Parathyroid adenoma (tissue), 2 donors: ENCODE results near the gene DAZAP1.
A peak's percentile ranks its signal among the peaks of the same experiment; 100 is the strongest.

Source experiments
- H2AFZ ChIP-seq: fragments of 300-600 bp; sonication (generic); one replicate; pipeline ENCODE4 v1.7.0; 2017; ENCODE audit warnings: antibody characterized with exemption, mild to moderate bottlenecking
- H3K27ac ChIP-seq: fragments of 300-600 bp; sonication (generic); one replicate; pipeline ENCODE4 v1.7.0; 2017
- H3K27me3 ChIP-seq: fragments of 300-600 bp; sonication (generic); one replicate; pipeline ENCODE4 v1.7.0; 2017; ENCODE audit warnings: low read length; ENCODE audit not compliant: control insufficient read depth, insufficient read depth
- H3K36me3 ChIP-seq: fragments of 300-600 bp; sonication (generic); one replicate; pipeline ENCODE4 v1.7.0; 2017; ENCODE audit warnings: low read length; ENCODE audit not compliant: control insufficient read depth, insufficient read depth
- H3K4me1 ChIP-seq: fragments of 300-600 bp; sonication (generic); one replicate; pipeline ENCODE4 v1.7.0; 2017; ENCODE audit warnings: control low read depth
- H3K4me2 ChIP-seq: fragments of 300-600 bp; sonication (generic); one replicate; pipeline ENCODE4 v1.7.0; 2017; ENCODE audit warnings: low read length
- H3K4me3 ChIP-seq: fragments of 300-600 bp; sonication (generic); one replicate; pipeline ENCODE4 v1.7.0; 2017; ENCODE audit warnings: low read depth, low read length
- H3K79me2 ChIP-seq: fragments of 300-600 bp; sonication (generic); one replicate; pipeline ENCODE4 v1.7.0; 2017; ENCODE audit warnings: control low read depth
- H3K9ac ChIP-seq: fragments of 300-600 bp; sonication (generic); one replicate; pipeline ENCODE4 v1.7.0; 2017; ENCODE audit warnings: mild to moderate bottlenecking
- H3K9me3 ChIP-seq: fragments of 300-600 bp; sonication (generic); one replicate; pipeline ENCODE4 v1.7.0; 2017; ENCODE audit warnings: low read length; ENCODE audit not compliant: control insufficient read depth
- TF ChIP-seq, protein P1 (sequence below): fragments of 300-600 bp; sonication (generic); IDR thresholded peaks from one replicate; pipeline ENCODE4 v1.7.0; 2017; ENCODE audit warnings: antibody characterized with exemption, mild to moderate bottlenecking
- donor health status: primary hyperparathyroidism.

Gene DAZAP1

DNA sequence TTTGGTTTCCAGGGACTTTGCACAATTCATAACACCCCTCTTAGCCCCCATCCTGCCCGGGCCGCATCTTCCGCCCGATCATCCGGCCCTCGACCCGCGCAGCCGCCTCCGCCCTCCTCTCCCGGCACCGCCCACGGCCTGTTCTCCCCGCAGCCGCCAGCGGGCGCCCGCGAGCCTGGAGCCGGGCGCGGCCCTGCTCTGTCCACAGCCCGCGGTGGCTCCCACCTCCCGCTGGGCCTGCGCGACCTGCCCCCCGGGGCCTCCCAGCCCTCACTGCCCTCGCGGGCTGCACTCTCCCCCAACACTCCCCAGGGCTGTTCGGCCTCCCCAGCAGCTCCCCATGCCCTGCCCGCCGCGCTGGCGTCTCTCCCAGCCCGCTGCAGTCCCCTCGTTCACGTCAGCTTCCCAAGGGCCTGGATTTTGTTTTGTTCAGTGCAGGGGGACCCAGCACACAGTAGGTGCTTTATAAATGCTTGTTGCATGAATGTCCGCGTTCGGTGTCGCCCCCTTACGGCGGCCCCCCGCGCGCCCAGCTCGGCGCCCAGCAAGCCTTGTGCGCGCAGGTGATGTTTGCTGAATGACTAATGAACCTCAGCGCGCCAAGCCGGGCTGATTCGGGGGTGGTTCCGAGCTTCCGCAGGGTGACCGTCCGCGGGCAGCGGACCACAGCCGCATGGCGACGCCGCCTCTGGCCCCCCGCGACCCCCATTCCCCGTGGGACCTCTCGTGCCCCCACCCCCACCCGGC lies 38.0 kb downstream of the DAZAP1 start:
- no peak overlapping the region for H3K27ac ChIP-seq
- H2AFZ ChIP-seq: peak overlapping the region; percentile 79
- TF ChIP-seq, protein P1, sequence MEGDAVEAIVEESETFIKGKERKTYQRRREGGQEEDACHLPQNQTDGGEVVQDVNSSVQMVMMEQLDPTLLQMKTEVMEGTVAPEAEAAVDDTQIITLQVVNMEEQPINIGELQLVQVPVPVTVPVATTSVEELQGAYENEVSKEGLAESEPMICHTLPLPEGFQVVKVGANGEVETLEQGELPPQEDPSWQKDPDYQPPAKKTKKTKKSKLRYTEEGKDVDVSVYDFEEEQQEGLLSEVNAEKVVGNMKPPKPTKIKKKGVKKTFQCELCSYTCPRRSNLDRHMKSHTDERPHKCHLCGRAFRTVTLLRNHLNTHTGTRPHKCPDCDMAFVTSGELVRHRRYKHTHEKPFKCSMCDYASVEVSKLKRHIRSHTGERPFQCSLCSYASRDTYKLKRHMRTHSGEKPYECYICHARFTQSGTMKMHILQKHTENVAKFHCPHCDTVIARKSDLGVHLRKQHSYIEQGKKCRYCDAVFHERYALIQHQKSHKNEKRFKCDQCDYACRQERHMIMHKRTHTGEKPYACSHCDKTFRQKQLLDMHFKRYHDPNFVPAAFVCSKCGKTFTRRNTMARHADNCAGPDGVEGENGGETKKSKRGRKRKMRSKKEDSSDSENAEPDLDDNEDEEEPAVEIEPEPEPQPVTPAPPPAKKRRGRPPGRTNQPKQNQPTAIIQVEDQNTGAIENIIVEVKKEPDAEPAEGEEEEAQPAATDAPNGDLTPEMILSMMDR: peak; percentile 94
- H3K27me3 ChIP-seq: peaks cover 8% of the 10 kb centered on the region
- H3K79me2 ChIP-seq: no peaks in the 10 kb centered on the region
- H3K4me2 ChIP-seq: peak overlapping the region; percentile 62
- no peaks in the 10 kb centered on the region for H3K36me3 ChIP-seq
- H3K9me3 ChIP-seq: no peaks in the 10 kb centered on the region
- peaks cover 6% of the 10 kb centered on the region for H3K4me1 ChIP-seq
- H3K9ac ChIP-seq: no peak overlapping the region
- peak overlapping the region; percentile 41 for H3K4me3 ChIP-seq

GRCh38 chr19:1445932-1446712 lies 38.7 kb downstream of the DAZAP1 start:
- Histone ChIP-seq H3K4me3 (no peak overlapping the region), H3K79me2 (no peaks in the 10 kb centered on the region)

DNA sequence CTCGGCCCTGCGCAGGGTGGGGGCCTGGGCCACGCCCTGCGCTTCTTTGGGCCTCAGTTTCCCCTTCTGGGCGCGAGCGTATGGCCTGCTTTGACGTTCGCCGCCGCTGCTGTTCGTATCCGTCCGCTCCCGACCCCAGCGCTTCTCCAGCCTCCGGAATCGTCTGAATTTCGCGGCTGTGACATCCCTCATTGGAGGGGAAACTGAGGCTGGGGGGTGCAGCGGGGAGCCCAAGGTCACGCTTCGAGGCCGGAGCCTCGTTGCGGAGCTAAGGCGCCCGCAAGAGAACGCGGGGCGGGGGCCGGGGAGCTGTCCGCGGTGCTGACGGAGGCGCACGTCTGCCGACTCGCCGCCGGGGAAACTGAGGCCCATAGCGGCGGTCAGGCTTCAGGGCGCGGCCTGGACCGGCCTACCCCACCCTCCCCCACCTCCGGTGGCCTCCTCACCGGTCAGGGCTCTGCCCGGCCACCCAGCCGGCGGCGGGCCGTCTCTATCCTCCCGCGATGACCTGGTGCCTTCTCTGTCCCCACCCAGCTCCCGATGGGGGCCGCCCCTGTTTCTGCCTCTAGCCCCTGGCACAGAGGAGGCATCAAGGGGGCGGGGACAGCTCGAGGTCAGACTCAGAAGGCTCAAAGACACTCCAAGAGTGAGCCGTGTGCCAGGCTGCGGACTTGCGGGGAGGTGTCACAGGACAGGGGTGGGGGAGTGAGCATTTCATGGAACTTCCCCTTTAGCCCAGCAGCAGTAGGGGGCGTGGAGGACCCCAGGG lies 39.5 kb downstream of the DAZAP1 start:
- H3K4me3 ChIP-seq: no peak overlapping the region
- no peaks in the 10 kb centered on the region for H3K36me3 ChIP-seq
- no peak overlapping the region for H3K9ac ChIP-seq
- TF ChIP-seq, protein P1: no peak
- peak overlapping the region; percentile 38 for H2AFZ ChIP-seq
- H3K27ac ChIP-seq: no peak overlapping the region
- H3K79me2 ChIP-seq: no peaks in the 10 kb centered on the region
- H3K4me2 ChIP-seq: no peak overlapping the region
- peaks cover 6% of the 10 kb centered on the region for H3K4me1 ChIP-seq
- H3K9me3 ChIP-seq: no peaks in the 10 kb centered on the region
- H3K27me3 ChIP-seq: peaks cover 11% of the 10 kb centered on the region

More at GRCh38 chr19:1445932-1446712, 38.7 kb downstream of the DAZAP1 start:
- no peaks in the 10 kb centered on the region for H3K36me3 ChIP-seq
- TF ChIP-seq, protein P1: no peak
- no peak overlapping the region for H2AFZ ChIP-seq
- H3K4me2 ChIP-seq: peak overlapping the region; percentile 22
- H3K27me3 ChIP-seq: peaks cover 11% of the 10 kb centered on the region
- no peaks in the 10 kb centered on the region for H3K9me3 ChIP-seq
- H3K27ac ChIP-seq: no peak overlapping the region
- peaks cover 6% of the 10 kb centered on the region for H3K4me1 ChIP-seq
- H3K9ac ChIP-seq: no peak overlapping the region

DNA sequence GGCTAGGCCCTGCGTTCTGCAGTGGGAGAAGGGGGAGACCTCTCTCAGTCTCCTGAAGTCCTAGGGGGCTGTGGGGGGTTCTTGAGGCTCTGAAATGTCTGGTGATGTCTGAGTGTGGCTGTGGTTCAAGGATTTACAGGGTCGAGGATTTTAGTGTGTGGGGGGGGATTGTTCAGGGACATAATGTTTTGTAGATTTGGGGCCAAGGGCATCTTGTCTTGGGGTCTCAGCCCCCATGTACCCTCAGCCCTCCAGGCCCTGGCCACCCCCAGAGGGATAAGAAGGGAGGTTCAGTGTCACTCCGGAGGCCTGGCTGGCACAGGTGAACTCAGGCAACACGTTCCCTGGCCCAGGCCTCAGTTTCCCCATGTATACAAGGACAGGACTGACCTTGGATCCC lies 40.1 kb downstream of the DAZAP1 start:
- H3K9ac ChIP-seq: no peak overlapping the region
- no peak overlapping the region for H3K4me2 ChIP-seq
- H3K27ac ChIP-seq: no peak overlapping the region
- H3K4me3 ChIP-seq: no peak overlapping the region
- H3K4me1 ChIP-seq: peaks cover 6% of the 10 kb centered on the region
- no peaks in the 10 kb centered on the region for H3K79me2 ChIP-seq
- H3K9me3 ChIP-seq: no peaks in the 10 kb centered on the region
- peaks cover 17% of the 10 kb centered on the region for H3K27me3 ChIP-seq
- no peak overlapping the region for H2AFZ ChIP-seq
- TF ChIP-seq, protein P1: no peak
- H3K36me3 ChIP-seq: no peaks in the 10 kb centered on the region
